Sigmoid colon (tissue), 7 donors: ENCODE data around the gene SEC14L5. TPM values are rescaled to one million over a fixed set of nuclear protein-coding genes. Genes with fewer than 3 reads are reported as not detected.

Source experiments
- DNase-seq: peaks from one replicate; pipeline ENCODE4 v3.0.0-alpha.2; 2019
- H3K27ac ChIP-seq, 4 donors: fragments of 200-600 bp; sonication (generic); one replicate each; pipeline ENCODE4 v1.5.1; 2016 to 2019; ENCODE audit warnings: mild to moderate bottlenecking in 1 of 4
- H3K27me3 ChIP-seq, 3 donors: fragments of 200-600 bp; sonication (generic); one replicate each; pipeline ENCODE4 v1.5.1; 2019; ENCODE audit warnings: mild to moderate bottlenecking in 1 of 3
- H3K36me3 ChIP-seq, 4 donors: fragments of 200-600 bp; sonication (generic); one replicate each; pipeline ENCODE4 v1.5.1; 2016 to 2019
- H3K4me1 ChIP-seq, 4 donors: fragments of 200-600 bp; sonication (generic); one replicate each; pipeline ENCODE4 v1.5.1; 2017 to 2019
- H3K4me3 ChIP-seq, 4 donors: fragments of 200-600 bp; sonication (generic); one replicate each; pipeline ENCODE4 v1.5.1; 2017 to 2019; ENCODE audit warnings: mild to moderate bottlenecking in 2 of 4, moderate library complexity in 1 of 4
- H3K9me3 ChIP-seq, 4 donors: fragments of 200-600 bp in 3 of 4; sonication (generic) in 3 of 4; one replicate each; pipeline versions ENCODE4 v1.5.1 to v1.6.1; 2013 to 2019
- CTCF ChIP-seq, 4 experiments: fragments of 450-650 bp in 3 of 4; fragments of 200-600 bp in 1 of 4; IDR thresholded peaks; one replicate each; pipeline ENCODE4 v1.5.1; 2016 to 2019; ENCODE audit warnings: antibody characterized with exemption in 4 of 4, mild to moderate bottlenecking in 3 of 4, moderate library complexity in 2 of 4
- EP300 ChIP-seq, 4 donors: sonication (generic); formaldehyde crosslinking; IDR thresholded peaks; one replicate each; pipeline ENCODE4 v1.6.1; 2017; ENCODE audit warnings: antibody characterized with exemption in 4 of 4
- POLR2A ChIP-seq, 2 donors: fragments of 450-650 bp; IDR thresholded peaks; one replicate each; pipeline ENCODE4 v1.6.1; 2016; ENCODE audit warnings: antibody characterized with exemption in 2 of 2, mild to moderate bottlenecking in 2 of 2, moderate library complexity in 2 of 2
- POLR2AphosphoS5 ChIP-seq, 4 donors: sonication (generic); formaldehyde crosslinking; IDR thresholded peaks; one replicate each; pipeline ENCODE4 v1.6.1; 2017; ENCODE audit warnings: antibody characterized with exemption in 4 of 4
- WGBS, 2 donors: extraction: QIAGEN DNeasy Blood & Tissue Kit; methylation state at CpG; one replicate each; pipeline ENCODE4 v1.1.7; 2013; 5-methylcytosine and 5-hydroxymethylcytosine counted together
- intact Hi-C: fragments of 100-400 bp; cut with DNase I; formaldehyde crosslinking; loops from one replicate; pipeline ENCODE4 v1.15.1; 2023
- polyA plus RNA-seq, 3 donors: library from polyadenylated mRNA; stranded (reverse); fragments of 200-250 nt; gene quantifications; one replicate each; pipeline ENCODE4 v1.2.3, GENCODE V29; 2013
- total RNA-seq, 4 donors: library from RNA; depleted of rRNA; stranded (reverse); fragments of >200 nt; gene quantifications; one replicate each; pipeline ENCODE4 v1.1.0, GENCODE V29; 2016
- donor health status: healthy with polysubstance abuse.
- donor health status: Bipolar disorder and iron deficiency.
- donor health status: healthy.

Gene SEC14L5
- total and polyA plus RNA-seq, 7 donors: under 0.01 to 2.5 (median 0.46) TPM

DNA sequence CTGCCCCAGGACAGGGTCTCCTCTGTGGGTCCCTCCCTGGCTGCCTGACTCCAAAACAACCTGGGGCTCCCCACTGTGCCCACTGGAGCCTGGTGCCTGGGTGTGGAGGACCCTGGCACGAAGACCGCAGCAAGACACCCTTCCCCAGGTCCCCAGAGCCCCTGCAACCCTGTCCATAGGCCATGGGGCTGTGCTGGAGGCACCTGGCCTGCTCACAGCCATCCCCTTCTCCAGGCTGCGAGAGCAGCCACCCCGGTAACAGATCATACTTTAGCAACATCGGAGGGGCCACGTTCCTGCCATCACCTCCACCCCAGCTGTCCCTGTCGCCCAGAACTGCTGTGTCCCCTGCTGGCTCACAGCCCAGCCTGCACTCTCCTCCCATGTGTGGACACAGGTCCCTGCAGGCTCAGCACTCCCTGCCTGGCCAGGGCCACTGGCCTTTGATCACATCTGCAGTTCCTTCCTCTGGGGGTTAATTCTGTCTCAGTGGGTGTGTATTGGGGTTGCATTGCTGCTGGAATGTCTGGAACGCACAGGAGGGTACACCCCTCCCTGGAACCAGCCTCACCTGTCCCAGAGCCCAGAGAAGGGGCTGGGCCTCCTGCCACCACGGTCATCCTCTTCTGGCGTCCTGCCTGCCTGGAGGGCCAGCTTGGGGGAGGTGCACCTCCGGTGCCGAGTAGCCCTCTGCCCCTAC, 33.4 kb upstream of the SEC14L5 start:
- no peak for TF ChIP-seq POLR2A (IDR thresholded peaks at IDR 0.05)
- 38 to 58% methylated on average over 12 of the region's 12 CpGs for WGBS, 2 donors
- Histone ChIP-seq H3K4me3 (no peak overlapping the region), H3K9me3 (peaks cover 0 to 10% (median 0%) of the 10 kb centered on the region in 4 donors), H3K27me3 (no peaks in the 10 kb centered on the region), H3K27ac (peak overlapping the region in 1 of 4 donors; percentile 34), H3K36me3 (no peaks in the 10 kb centered on the region), H3K4me1 (no peaks in the 10 kb centered on the region)
- DNase-seq: no peak
- intact Hi-C loops: no loop called here

DNA sequence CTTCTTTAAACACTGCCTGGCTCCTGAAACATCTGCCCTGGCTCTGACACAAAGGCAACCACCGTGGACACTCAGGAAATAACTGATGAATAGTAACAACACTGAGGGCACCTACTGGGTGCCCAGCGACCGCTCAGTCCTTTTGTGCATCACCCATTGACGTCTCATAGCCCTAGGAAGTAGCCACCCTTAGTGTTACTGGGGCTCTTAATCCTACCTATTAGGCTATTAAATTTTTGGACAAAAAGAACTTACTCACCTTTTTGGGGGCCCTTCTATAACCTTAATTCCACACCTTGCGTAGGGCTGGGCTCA, 32.9 kb upstream of the SEC14L5 start:
- H3K36me3 ChIP-seq: no peaks in the 10 kb centered on the region
- no peak for DNase-seq
- WGBS, 2 donors: 68 to 77% methylated on average over 5 of the region's 5 CpGs
- no peaks in the 10 kb centered on the region for H3K4me1 ChIP-seq
- H3K9me3 ChIP-seq: peaks cover 0 to 10% (median 0%) of the 10 kb centered on the region in 4 donors
- TF ChIP-seq EP300 (IDR thresholded peaks at IDR 0.05): no peak
- TF ChIP-seq CTCF (IDR thresholded peaks at IDR 0.05): no peak
- TF ChIP-seq POLR2AphosphoS5 (IDR thresholded peaks at IDR 0.05): no peak
- no peak for TF ChIP-seq POLR2A (IDR thresholded peaks at IDR 0.05)
- peak overlapping the region in 1 of 4 donors; percentile 34 for H3K27ac ChIP-seq
- H3K27me3 ChIP-seq: no peaks in the 10 kb centered on the region
- intact Hi-C loops: no loop called here
- no peak overlapping the region for H3K4me3 ChIP-seq

GRCh38 chr16:4925791-4926190, 32.3 kb upstream of the SEC14L5 start:
- intact Hi-C loops: no loop called here
- TF ChIP-seq EP300 (IDR thresholded peaks at IDR 0.05): no peak
- TF ChIP-seq POLR2AphosphoS5 (IDR thresholded peaks at IDR 0.05): no peak
- TF ChIP-seq POLR2A (IDR thresholded peaks at IDR 0.05): no peak
- TF ChIP-seq CTCF (IDR thresholded peaks at IDR 0.05): no peak
- H3K27me3 ChIP-seq: no peaks in the 10 kb centered on the region
- H3K4me1 ChIP-seq: no peaks in the 10 kb centered on the region
- 86 to 87% methylated on average over 5 of the region's 5 CpGs for WGBS, 2 donors
- no peak overlapping the region for H3K4me3 ChIP-seq
- no peaks in the 10 kb centered on the region for H3K36me3 ChIP-seq
- peak overlapping the region in 1 of 4 donors; percentile 34 for H3K27ac ChIP-seq
- H3K9me3 ChIP-seq: peaks cover 0 to 10% (median 0%) of the 10 kb centered on the region in 4 donors
- no peak for DNase-seq

- 95 to 98% methylated on average over 2 of the region's 2 CpGs for WGBS, 2 donors
Observed at GRCh38 chr16:4926928-4927327, 31.2 kb upstream of the SEC14L5 start.

GRCh38 chr16:4927661-4928060, 30.5 kb upstream of the SEC14L5 start:
- no peaks in the 10 kb centered on the region for H3K36me3 ChIP-seq
- no peaks in the 10 kb centered on the region for H3K27me3 ChIP-seq
- 69 to 76% methylated on average over 2 of the region's 2 CpGs for WGBS, 2 donors
- no peak for DNase-seq
- H3K9me3 ChIP-seq: peaks cover 0 to 10% (median 0%) of the 10 kb centered on the region in 4 donors
- TF ChIP-seq CTCF (IDR thresholded peaks at IDR 0.05) (no peak), POLR2A (IDR thresholded peaks at IDR 0.05) (no peak), POLR2AphosphoS5 (IDR thresholded peaks at IDR 0.05) (no peak), EP300 (IDR thresholded peaks at IDR 0.05) (no peak)
- intact Hi-C loops: no loop called here
- H3K27ac ChIP-seq: no peak overlapping the region
- H3K4me3 ChIP-seq: no peak overlapping the region
- H3K4me1 ChIP-seq: no peaks in the 10 kb centered on the region

More at GRCh38 chr16:4926928-4927327, 31.2 kb upstream of the SEC14L5 start:
- Histone ChIP-seq H3K36me3 (no peaks in the 10 kb centered on the region), H3K4me1 (no peaks in the 10 kb centered on the region), H3K4me3 (no peak overlapping the region), H3K27me3 (no peaks in the 10 kb centered on the region), H3K9me3 (peaks cover 0 to 10% (median 0%) of the 10 kb centered on the region in 4 donors), H3K27ac (no peak overlapping the region)
- DNase-seq: no peak
- no peak for TF ChIP-seq EP300 (IDR thresholded peaks at IDR 0.05)
- TF ChIP-seq POLR2AphosphoS5 (IDR thresholded peaks at IDR 0.05): no peak
- TF ChIP-seq POLR2A (IDR thresholded peaks at IDR 0.05): no peak
- TF ChIP-seq CTCF (IDR thresholded peaks at IDR 0.05): no peak
- intact Hi-C loops: no loop called here
